Activated T-cell treated with anti-CD3 and anti-CD28 coated beads, Interleukin-2, amount 50 U/mL, for 4 hours (primary cell): ENCODE measurements around the gene RUFY2. TPM values are rescaled to one million over a fixed set of nuclear protein-coding genes. Genes with fewer than 3 reads are reported as not detected.
"Not testable (repeated sequence)": the region's sequence is repeated elsewhere in the genome, so short reads cannot be mapped to it uniquely, and the experiment has no call there.

Experiments used
- ATAC-seq, 2 donors: fragments of 200-7000 bp; cut with Tn5 transposase; one replicate each; pipeline ENCODE4 v1.10.0; 2021
- DNase-seq: peaks from one replicate; pipeline ENCODE4 v3.0.0-alpha.2; 2020
- H3K27me3 Mint-ChIP-seq: one replicate; pipeline ENCODE4 v1.8.0; 2021; ENCODE audit warnings: low read depth, mixed read lengths
- H3K36me3 Mint-ChIP-seq: one replicate; pipeline ENCODE4 v1.8.0; 2022; ENCODE audit warnings: mixed read lengths; ENCODE audit not compliant: insufficient read depth
- H3K4me1 Mint-ChIP-seq: one replicate; pipeline ENCODE4 v1.8.0; 2021; ENCODE audit warnings: low read depth, mixed read lengths
- H3K4me3 Mint-ChIP-seq: one replicate; pipeline ENCODE4 v1.8.0; 2021; ENCODE audit warnings: mild to moderate bottlenecking, moderate library complexity, mixed read lengths
- H3K9me3 Mint-ChIP-seq: one replicate; pipeline ENCODE4 v1.8.0; 2021; ENCODE audit warnings: mixed read lengths
- total RNA-seq, 3 donors: library from RNA; stranded (reverse); gene quantifications; one replicate each; pipeline ENCODE4 v1.2.1, GENCODE V29; 2021

RUFY2 gene
- total RNA-seq, 3 donors from 2014 or later = 4.4 to 7.1 (median 6.9) TPM

DNA sequence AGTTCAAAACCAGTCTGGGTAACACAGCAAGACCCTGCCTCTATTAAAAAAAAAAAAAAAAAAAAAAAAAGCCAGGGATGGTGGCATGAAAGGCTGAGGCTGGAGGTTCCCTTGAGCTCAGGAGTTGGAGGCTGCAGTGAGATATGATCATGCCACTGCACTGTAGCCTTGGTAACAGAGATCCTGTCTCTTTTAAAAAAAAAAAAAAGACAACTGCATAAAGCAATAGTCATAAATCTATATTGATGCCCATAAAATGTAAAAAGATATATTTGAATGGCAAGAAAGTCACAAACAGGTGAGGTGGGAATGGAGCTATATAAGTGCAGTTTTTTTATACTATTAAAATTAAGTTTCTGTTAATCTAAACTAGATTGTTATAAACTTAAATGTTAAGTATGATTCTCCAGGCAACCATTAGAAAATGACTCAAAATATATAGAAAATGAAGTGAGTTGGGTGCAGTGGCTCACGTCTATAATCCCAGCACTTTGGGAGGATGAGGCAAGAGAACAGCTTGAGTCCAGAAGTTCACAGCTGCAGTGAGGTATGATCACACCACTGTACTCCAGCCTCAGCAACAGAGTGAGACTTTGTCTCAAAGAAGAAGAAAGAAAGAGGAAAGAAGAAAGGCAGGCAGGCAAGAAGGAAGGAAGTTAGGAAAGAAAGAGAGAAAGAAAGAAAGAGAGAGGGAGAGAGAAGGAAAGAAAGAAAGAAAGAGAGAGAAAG, 88.6 kb downstream of the RUFY2 start:
- Mint-ChIP-seq H3K4me1 (peaks cover 6% of the 10 kb centered on the region), H3K4me3 (no peak overlapping the region), H3K27me3 (no peaks in the 10 kb centered on the region), H3K9me3 (peaks cover 11% of the 10 kb centered on the region), H3K36me3 (no peaks in the 10 kb centered on the region)
- ATAC-seq (no peak), DNase-seq (no peak)

DNA sequence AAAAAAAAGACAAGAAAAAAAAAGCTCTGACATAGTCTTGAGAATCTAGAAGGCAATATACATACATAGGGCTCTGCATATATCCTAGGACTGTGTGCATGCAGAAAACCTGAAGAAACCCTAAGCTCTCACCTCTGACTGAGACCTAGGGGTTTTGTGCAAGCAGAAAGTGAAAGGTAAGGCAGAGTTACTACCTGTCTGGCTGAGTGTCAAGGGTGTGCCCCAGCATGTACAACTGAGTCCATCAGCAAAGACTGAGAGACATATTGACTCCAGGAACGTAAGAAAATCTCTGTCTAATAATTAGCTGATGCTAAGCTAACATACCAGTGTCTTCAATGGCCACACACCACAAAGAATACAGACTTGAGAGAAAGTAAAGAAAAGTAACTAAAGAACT, 91.5 kb downstream of the RUFY2 start:
- H3K4me3 Mint-ChIP-seq = no peak overlapping the region
- H3K9me3 Mint-ChIP-seq = peaks cover 11% of the 10 kb centered on the region
- no peak for DNase-seq
- peaks cover 6% of the 10 kb centered on the region for H3K4me1 Mint-ChIP-seq
- no peaks in the 10 kb centered on the region for H3K27me3 Mint-ChIP-seq
- H3K36me3 Mint-ChIP-seq = no peaks in the 10 kb centered on the region
- ATAC-seq = no peak

DNA sequence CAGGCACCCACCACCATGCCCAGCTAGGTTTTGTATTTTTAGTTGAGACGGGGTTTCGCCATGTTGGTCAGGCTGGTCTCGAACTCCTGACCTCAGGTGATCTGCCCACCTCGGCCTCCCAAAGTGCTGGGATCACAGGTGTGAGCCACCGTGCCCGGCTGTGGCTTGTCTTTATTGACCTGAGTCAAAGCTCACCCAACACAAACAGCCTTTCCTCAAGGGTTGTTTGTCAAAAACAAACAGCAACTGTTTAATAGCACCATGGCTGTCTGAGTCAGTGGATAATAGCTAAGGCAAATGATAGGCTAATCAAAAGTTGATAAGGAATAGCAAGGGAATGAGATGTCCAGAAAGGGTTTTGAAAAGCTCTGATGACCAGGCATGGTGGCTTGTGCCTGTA, 92.1 kb downstream of the RUFY2 start:
- H3K27me3 Mint-ChIP-seq, DNase-seq, ATAC-seq, H3K4me3 Mint-ChIP-seq, H3K36me3 Mint-ChIP-seq, H3K4me1 Mint-ChIP-seq: not testable (repeated sequence)
- H3K9me3 Mint-ChIP-seq = peaks cover 11% of the 10 kb centered on the region

DNA sequence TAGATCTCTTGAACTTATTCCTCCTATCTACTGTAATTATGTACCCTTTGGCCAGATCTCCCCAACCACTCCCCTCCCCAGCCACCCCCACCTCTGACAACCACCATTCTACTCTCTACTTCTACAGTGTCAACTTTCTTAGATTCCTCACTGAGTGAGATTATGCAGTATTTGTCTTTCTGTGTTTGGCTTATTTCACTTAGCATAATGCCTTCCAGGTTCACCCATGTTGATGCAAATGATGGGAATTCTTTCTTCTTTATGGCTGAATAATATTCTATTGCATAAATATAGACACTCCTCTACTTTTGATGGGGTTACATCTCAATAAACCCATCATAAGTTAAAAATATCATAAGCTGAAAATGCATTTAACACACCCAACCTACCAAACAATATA, 96.5 kb downstream of the RUFY2 start:
- H3K27me3 Mint-ChIP-seq = no peaks in the 10 kb centered on the region
- no peaks in the 10 kb centered on the region for H3K36me3 Mint-ChIP-seq
- DNase-seq = no peak
- H3K4me1 Mint-ChIP-seq = peaks cover 6% of the 10 kb centered on the region
- ATAC-seq = no peak
- H3K9me3 Mint-ChIP-seq = no peaks in the 10 kb centered on the region
- no peak overlapping the region for H3K4me3 Mint-ChIP-seq

DNA sequence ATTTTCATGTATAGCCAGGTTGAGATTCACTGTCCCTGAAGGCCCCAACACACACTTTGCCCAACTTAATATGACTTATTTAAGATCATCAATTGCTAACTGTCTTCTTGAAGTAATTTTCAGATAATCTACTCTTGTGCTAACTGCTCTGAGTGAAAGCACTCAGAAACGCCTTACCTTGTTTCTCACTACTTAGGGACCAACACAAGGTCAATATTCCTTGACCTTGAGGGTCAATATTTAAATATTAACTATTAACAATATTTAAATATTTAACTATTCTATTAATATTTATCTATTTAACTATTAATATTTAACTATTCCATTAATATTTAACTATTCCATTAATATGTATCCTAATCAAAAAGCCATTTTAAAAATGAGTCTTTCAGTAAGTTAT, 101.2 kb downstream of the RUFY2 start:
- Mint-ChIP-seq H3K27me3 (no peaks in the 10 kb centered on the region), H3K9me3 (no peaks in the 10 kb centered on the region), H3K36me3 (no peaks in the 10 kb centered on the region), H3K4me1 (no peaks in the 10 kb centered on the region), H3K4me3 (no peak overlapping the region)
- DNase-seq = no peak
- ATAC-seq = no peak

DNA sequence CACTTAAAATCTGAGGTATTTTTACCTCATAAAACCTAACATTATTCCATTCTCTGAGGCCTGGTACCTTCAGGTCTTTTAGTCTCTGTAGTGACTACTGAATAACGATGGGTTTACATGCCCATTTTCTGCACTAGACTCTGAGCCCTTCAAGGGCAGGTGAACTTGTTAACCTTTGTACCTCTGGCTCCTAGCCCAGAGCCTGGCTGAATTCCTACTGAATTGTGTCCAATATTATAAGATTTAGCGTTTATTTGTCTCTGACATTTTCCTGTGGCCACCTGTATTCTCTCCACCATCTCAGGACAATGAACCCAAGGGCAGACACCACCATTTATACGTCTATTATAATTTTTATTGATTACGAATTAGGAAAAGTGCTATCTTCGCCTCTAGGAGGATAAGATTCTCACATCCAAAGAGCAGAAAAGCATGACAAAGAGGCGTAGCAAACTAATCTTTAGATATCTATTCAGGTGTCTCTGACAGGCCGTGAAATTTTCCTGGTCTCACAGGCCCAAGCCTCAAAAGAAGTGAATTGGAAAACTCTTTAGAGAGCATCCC, 103.1 kb downstream of the RUFY2 start:
- Mint-ChIP-seq H3K36me3 (no peaks in the 10 kb centered on the region), H3K4me3 (no peak overlapping the region), H3K27me3 (no peaks in the 10 kb centered on the region)

DNA sequence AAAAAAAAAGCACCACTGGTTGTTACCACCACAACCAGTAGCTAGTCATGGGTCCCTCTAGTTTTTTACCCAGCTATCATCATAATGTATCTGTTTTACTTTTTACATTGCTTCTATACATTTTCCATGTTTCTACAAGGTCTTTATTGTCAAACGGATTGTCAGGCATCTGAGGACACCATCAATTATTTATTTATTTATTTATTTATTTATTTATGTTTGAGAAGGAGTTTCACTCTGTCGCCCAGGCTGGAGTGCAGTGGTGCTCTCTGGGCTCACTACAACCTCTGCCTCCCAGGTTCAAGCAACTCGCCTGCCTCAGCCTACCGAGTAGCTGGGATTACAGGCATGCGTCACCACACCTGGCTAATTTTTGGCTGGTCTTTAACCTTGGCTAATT, 104.2 kb downstream of the RUFY2 start:
- no peak for DNase-seq
- no peaks in the 10 kb centered on the region for H3K36me3 Mint-ChIP-seq
- H3K27me3 Mint-ChIP-seq = no peaks in the 10 kb centered on the region
- H3K4me1 Mint-ChIP-seq = no peaks in the 10 kb centered on the region
- ATAC-seq = no peak
- no peaks in the 10 kb centered on the region for H3K9me3 Mint-ChIP-seq
- H3K4me3 Mint-ChIP-seq = no peak overlapping the region

More for the DNA sequence above, 103.1 kb downstream of the RUFY2 start:
- ATAC-seq (no peak), DNase-seq (no peak)
- Mint-ChIP-seq H3K9me3 (no peaks in the 10 kb centered on the region), H3K4me1 (no peaks in the 10 kb centered on the region)

DNA sequence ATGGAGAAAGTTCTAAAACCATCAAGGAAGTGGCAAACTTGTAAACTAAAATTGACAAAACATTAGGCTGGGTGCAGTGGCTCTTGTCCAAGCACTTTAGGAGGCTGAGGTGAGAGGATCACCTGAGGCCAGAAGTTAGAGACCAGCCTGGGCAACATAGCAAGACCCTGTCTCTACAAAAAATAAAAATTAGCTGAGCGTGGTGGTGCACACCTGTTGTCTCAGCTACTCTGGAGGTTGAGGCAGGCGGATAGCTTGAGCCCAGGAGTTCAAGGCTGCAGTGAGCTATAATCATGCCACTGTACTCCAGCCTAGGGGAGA, 104.6 kb downstream of the RUFY2 start:
- H3K4me1 Mint-ChIP-seq = no peaks in the 10 kb centered on the region
- no peak overlapping the region for H3K4me3 Mint-ChIP-seq
- no peaks in the 10 kb centered on the region for H3K27me3 Mint-ChIP-seq
- ATAC-seq (no peak), DNase-seq (no peak)
- no peaks in the 10 kb centered on the region for H3K9me3 Mint-ChIP-seq
- no peaks in the 10 kb centered on the region for H3K36me3 Mint-ChIP-seq

DNA sequence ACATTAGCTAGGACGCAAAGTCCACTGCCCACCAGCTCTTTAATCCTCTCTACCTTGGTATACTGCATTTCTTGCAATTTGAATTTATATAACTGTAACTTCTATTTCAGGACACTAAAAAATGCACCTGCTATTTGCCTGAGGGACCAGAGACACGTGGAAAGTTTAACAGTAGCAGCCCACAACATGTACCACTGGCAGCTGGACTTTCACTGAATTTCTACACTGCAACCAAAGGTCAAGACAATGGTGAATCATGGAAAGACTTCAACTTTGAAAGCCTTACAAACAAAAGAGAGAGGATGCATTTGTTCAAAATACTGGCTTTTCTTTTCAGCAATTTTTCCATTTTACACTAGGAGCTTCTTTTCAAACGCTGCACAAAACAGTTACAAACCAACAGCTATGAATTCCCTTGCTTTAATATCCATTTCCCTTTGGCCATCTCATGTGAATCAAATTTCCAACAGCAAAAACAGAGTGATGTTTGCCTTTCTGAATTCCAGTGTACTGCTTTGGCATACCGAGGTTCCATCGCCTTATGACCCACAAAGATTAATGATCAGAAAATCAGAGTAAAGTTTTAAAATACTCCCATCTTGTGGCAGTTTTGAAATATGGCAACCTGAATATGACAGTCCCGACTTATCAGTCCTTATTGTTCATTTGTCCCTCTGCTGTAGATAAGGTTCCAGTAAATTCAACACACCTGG, 105.1 kb downstream of the RUFY2 start:
- Mint-ChIP-seq H3K9me3 (no peaks in the 10 kb centered on the region), H3K27me3 (no peaks in the 10 kb centered on the region), H3K4me1 (no peaks in the 10 kb centered on the region), H3K4me3 (no peak overlapping the region), H3K36me3 (no peaks in the 10 kb centered on the region)
- DNase-seq (no peak), ATAC-seq (peak in 1 of 2 donors; percentile 27)

DNA sequence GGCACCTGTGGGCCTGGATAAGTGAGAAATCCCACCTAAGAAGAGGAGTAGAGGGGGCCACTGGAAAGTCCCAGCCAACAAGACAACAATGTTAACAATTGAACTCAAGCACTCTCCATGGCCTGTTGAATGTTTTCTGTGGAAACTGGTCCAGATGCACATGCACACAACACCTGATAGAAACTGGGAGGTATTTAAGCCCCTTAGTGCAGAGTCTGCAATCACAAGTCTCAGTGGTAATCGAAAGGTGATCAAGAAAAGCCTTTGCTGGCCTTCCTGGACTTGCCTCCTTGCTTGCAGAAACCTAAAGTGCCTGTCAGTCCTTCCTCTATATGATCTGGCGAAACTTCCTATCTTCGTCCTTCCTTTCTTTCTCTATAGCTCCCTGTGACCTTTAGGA, 105.8 kb downstream of the RUFY2 start:
- H3K9me3 Mint-ChIP-seq = no peaks in the 10 kb centered on the region

DNA sequence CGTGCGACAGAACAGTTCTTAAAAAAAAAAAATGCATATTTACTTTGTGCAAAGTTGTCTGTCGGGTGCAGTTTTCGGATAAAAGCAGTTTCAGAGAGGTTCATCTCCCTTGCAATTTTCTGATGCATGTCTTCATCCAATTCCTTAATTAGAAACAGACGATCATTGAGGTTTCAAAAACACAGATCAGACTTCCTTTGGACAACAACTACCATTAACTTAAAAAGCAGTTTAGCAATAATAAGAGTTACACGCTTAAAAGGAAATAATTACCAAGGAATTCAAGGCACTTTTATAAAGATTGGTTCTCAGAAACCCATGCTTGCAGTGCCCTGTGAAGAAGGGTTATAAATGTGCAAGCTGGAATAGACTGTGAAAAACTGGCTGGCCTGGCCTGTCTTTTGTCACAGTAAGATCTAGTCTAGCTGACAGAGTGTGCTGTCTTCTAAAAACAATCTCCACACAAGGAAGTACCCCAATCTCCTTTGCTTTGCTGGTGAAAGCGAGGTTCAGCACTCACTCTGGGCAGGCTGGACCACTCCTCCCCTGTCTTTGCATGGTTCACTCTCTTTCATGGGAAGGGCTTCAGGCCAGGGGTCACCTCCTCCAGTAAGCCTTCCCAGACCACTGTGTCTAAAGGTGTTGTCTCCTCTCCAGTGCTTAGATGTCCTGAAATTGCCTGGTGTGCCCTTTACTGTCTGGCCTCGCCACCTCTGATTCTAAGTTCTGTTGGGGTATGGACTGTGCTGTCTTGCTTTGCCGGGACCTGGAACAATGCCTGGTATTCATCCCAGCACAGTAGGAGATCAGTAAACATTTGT, 110.0 kb downstream of the RUFY2 start:
- ATAC-seq (no peak), DNase-seq (no peak)
- Mint-ChIP-seq H3K27me3 (no peaks in the 10 kb centered on the region), H3K4me3 (no peak overlapping the region), H3K4me1 (no peaks in the 10 kb centered on the region), H3K9me3 (no peaks in the 10 kb centered on the region), H3K36me3 (no peaks in the 10 kb centered on the region)

More for the DNA sequence above, 105.8 kb downstream of the RUFY2 start:
- no peak overlapping the region for H3K4me3 Mint-ChIP-seq
- DNase-seq (no peak), ATAC-seq (no peak)
- H3K4me1 Mint-ChIP-seq = no peaks in the 10 kb centered on the region
- no peaks in the 10 kb centered on the region for H3K27me3 Mint-ChIP-seq
- H3K36me3 Mint-ChIP-seq = no peaks in the 10 kb centered on the region

Other genes starting within 250 kb of the RUFY2 start
- not detected for gene ATOH7, start 175.2 kb downstream of the RUFY2 start, total RNA-seq
- gene HNRNPH3, start 75.2 kb downstream of the RUFY2 start, total RNA-seq = 100 to 1,000 TPM; 198 to 215 (median 208) TPM
- gene PBLD, start 74.3 kb downstream of the RUFY2 start, total RNA-seq = 1 to 10 TPM in 1 of 3 donors, under 1 TPM in 2; 0.18 to 1.1 (median 0.37) TPM
- gene DNA2, start 64.7 kb upstream of the RUFY2 start, total RNA-seq = 10 to 100 TPM; 15.1 to 27.1 (median 20.0) TPM
- 10 to 100 TPM; 16.0 to 21.4 (median 18.5) TPM for gene SLC25A16, start 120.2 kb upstream of the RUFY2 start, total RNA-seq
- under 1 TPM; 0.14 to 0.24 (median 0.23) TPM for gene TET1, start 153.1 kb upstream of the RUFY2 start, total RNA-seq